ENCODE results near the gene ZNF783. TPM values are rescaled to one million over a fixed set of nuclear protein-coding genes. Genes with fewer than 3 reads are reported as not detected.
"Not testable (repeated sequence)": the region's sequence is repeated elsewhere in the genome, so short reads cannot be mapped to it uniquely, and the experiment has no call there.

ZNF783 gene
- polyA plus RNA-seq, 1 donor from 2014 or later: 8.1 TPM

DNA sequence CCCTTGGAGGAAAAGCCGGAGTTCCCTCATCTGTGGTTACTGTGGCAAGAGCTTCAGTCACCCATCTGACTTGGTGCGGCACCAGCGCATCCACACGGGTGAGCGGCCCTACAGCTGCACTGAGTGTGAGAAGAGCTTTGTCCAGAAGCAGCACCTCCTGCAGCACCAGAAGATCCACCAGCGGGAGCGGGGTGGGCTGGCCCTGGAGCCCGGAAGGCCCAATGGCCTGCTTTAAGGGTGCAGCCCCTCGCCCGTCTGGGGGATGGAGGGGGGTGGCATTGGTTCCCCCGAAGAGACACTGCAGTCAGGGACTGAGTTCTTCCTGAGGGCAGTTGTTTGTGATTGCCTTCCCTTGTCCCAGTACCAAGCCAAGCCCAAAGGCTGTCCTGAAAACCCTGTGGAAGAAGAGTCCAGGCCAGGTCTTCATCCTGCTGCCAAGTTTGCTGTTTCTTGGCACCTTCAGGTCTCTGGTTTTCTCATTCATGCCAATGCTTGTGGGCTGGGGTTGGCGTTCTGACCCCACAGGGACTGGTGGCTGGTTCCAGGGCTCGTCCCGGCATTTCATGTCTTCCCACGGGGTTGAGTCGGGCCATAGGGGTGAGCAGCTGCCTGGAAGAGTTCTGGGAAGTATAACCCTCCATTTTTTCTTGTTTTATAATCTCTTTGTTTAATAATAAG, 7.7 kb upstream of the ZNF783 start:
- no peaks in the 10 kb centered on the region for H3K9me3 Mint-ChIP-seq
- no peak overlapping the region for H3K27ac Mint-ChIP-seq
- peaks cover 2% of the 10 kb centered on the region for H3K36me3 Mint-ChIP-seq
- H3K4me1 Mint-ChIP-seq: peaks cover 0 to 5% (median 0%) of the 10 kb centered on the region in 3 donors
- no peaks in the 10 kb centered on the region for H3K27me3 Mint-ChIP-seq
- no peak overlapping the region for H3K4me3 Mint-ChIP-seq

DNA sequence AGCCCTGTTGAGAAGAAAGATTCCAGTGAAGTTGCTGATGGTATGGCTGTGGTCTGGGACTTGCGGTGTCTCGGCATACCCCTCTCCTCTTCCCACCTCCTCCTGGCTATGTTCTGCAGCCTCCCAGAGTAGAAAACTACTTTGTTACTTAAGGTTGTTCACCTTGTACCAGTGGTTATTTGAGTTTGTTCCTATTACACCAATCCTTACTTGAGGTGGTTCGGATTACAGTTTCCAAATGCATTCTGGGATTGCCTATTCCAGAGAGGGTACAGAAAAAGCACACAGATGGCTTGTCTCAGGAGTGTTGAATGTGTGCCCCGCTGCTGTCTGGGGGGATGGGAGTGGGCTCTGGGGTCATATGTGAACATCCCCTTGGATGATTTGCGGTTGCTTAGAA, 6.8 kb upstream of the ZNF783 start:
- Mint-ChIP-seq H3K36me3 (peaks cover 2% of the 10 kb centered on the region), H3K4me3 (no peak overlapping the region), H3K27ac (no peak overlapping the region), H3K9me3 (no peaks in the 10 kb centered on the region), H3K27me3 (no peaks in the 10 kb centered on the region), H3K4me1 (peaks cover 0 to 5% (median 0%) of the 10 kb centered on the region in 3 donors)

DNA sequence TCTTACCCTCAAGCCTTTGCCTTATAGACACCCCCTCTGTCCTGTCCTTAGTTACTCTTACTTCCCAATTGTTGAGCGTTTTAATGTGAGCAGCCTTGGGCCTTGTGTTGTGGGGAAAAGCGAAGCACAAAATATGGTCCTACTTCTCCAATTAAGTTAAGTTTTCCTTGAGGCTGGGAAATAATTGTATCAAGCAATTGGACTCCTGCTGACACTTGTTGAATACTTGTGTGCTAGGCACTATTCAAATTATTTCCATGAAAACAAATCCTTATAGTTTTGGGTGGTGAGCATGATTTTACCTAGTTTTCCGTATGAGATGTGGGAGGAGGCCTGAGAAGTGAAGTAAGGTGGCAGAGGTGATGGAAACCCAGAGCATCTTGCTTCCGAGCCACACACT, 5.4 kb upstream of the ZNF783 start:
- H3K4me1 Mint-ChIP-seq: peaks cover 0 to 5% (median 0%) of the 10 kb centered on the region in 3 donors
- H3K36me3 Mint-ChIP-seq: peaks cover 2% of the 10 kb centered on the region
- no peak overlapping the region for H3K27ac Mint-ChIP-seq
- no peaks in the 10 kb centered on the region for H3K27me3 Mint-ChIP-seq
- H3K4me3 Mint-ChIP-seq: peak overlapping the region in 1 of 4 donors; percentile 33
- no peaks in the 10 kb centered on the region for H3K9me3 Mint-ChIP-seq

DNA sequence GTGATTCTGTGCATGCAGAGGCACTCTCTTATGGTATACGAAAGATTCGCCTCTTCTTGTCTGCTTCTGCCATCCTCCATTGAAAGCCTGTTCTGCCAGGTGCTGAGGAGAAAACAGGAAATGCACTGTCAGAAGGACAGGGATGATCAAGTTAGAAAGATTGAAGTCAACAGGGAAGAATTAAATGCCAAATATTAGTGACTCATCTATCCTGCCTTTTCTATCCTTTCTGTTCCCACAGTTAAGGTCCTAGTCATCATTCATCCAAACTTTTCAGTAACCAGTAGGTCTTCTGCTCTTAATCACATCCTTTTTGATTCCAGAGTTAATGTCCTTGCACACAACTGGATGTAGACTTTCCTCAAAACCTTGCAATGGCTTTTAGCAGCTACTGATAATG, 4.8 kb upstream of the ZNF783 start:
- H3K9me3 Mint-ChIP-seq: no peaks in the 10 kb centered on the region
- no peak overlapping the region for H3K4me3 Mint-ChIP-seq
- H3K36me3 Mint-ChIP-seq: peaks cover 2% of the 10 kb centered on the region
- peak overlapping the region in 1 of 3 donors; percentile 67 for H3K27ac Mint-ChIP-seq
- H3K27me3 Mint-ChIP-seq: no peaks in the 10 kb centered on the region
- H3K4me1 Mint-ChIP-seq: peaks cover 0 to 5% (median 0%) of the 10 kb centered on the region in 3 donors

DNA sequence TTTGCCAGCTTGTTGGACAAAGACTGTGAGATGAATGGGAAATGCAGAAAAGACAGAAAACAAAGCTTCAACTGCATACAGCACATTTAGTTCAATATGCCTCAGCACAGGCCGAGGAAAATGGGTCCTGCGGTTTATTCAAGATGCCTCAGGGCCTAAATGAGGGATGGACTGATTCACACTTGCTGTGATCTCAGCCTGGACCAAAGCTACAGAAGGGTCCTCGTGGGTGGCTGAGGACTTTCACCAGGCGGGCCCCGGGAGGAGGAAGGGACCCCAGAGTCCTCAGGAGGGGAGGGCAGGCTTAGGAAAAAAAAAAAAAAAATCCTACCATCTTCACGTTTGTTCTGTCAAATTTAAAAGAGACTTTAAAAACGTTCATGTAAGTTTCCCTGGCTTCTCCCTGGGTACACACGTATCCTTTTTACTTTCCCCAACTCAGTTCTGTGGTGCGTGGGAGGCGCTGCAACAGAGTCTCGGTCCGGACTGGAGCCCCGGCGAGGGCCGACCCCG, 624 bp upstream of the ZNF783 start:
- Mint-ChIP-seq H3K27me3 (no peaks in the 10 kb centered on the region), H3K36me3 (peaks cover 4% of the 10 kb centered on the region), H3K4me3 (peak overlapping the region; percentile 71 to 91 (median 87)), H3K9me3 (no peaks in the 10 kb centered on the region), H3K4me1 (peaks cover 11 to 17% (median 13%) of the 10 kb centered on the region in 3 donors), H3K27ac (peak overlapping the region; percentile 37 to 94 (median 90))

DNA sequence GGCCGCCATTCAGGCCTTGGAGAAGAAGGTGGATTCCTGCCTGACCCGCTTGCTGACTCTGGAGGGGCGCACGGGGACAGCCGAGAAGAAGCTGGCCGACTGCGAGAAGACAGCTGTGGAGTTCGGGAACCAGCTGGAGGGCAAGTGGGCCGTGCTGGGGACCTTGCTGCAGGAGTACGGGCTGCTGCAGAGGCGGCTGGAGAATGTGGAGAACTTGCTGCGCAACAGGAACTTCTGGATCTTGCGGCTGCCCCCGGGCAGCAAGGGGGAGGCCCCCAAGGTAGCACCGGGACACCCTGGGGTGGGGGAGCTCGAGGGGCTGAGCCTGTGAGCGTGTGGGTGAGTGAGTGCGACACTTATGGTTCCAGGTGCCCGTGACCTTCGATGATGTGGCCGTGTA, 4.5 kb downstream of the ZNF783 start:
- H3K27ac Mint-ChIP-seq: peak overlapping the region in 1 of 3 donors; percentile 17
- H3K9me3 Mint-ChIP-seq: no peaks in the 10 kb centered on the region
- H3K36me3 Mint-ChIP-seq: peaks cover 15% of the 10 kb centered on the region
- peak overlapping the region in 1 of 4 donors; percentile 55 for H3K4me3 Mint-ChIP-seq
- no peaks in the 10 kb centered on the region for H3K27me3 Mint-ChIP-seq
- H3K4me1 Mint-ChIP-seq: peaks cover 12 to 17% (median 13%) of the 10 kb centered on the region in 3 donors

DNA sequence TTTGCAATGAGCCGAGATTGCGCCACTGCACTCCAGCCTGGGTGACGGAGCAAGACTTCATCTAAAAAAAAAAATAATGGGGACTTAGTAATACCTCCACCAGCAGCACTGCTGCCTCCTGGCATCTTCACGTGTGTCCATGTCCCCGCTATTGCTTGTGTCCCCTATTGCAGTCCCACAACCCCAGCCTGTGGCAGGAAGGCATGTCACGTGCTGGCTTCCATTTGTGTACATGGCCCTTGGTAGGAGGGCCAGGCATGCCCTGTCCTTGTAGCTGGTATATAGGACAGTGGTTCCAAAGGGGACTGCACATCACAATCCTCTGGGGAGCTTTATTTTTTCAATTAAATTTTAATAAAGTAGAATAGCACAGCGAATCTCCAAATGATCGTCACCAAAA, 5.7 kb downstream of the ZNF783 start:
- no peaks in the 10 kb centered on the region for H3K27me3 Mint-ChIP-seq
- H3K4me1 Mint-ChIP-seq: peaks cover 12 to 14% (median 14%) of the 10 kb centered on the region in 3 donors
- H3K27ac Mint-ChIP-seq: no peak overlapping the region
- peaks cover 16% of the 10 kb centered on the region for H3K36me3 Mint-ChIP-seq
- H3K4me3 Mint-ChIP-seq: no peak overlapping the region
- no peaks in the 10 kb centered on the region for H3K9me3 Mint-ChIP-seq

DNA sequence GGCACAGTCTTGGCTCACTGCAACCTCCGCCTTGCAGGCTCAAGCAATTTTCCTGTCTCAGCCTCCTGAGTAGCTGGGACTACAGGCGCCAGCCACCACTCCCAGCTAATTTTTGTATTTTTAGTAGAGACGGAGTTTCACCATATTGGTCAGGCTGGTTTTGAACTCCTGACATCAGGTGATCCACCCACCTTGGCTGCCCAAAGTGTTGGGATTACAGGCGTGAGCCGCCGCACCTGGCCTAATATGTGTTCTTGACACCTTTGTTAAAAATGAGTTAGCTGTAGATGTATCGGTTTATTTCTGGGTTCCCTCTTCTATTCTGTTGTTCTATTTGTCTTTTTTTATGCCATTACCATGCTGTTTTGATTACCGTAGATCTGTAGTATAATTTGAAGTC, 12.4 kb downstream of the ZNF783 start:
- H3K36me3 Mint-ChIP-seq: peaks cover 11% of the 10 kb centered on the region
- H3K27me3 Mint-ChIP-seq, H3K9me3 Mint-ChIP-seq, H3K4me1 Mint-ChIP-seq, H3K4me3 Mint-ChIP-seq: not testable (repeated sequence)
- H3K27ac Mint-ChIP-seq: peak overlapping the region in 1 of 3 donors; percentile 51

DNA sequence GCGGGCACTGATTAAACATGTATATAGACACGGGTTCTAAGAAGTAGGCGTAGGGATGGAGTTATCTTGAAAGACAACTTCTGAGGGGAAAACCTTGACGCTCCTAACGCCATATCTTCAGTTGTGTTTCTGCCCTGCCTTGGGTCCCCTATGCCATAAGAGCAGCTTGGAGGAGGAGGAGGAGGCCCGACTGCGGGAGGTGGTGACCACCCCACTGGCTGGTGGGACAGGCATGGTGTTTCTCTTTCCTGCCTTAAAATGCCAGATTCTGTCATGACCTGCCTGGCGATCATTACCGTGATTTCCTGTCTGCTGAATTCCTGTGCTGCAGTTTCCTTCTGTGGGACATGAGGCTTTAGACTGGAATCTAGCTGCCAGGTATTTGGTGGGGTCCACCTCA, 15.9 kb downstream of the ZNF783 start:
- Mint-ChIP-seq H3K27me3 (no peaks in the 10 kb centered on the region), H3K4me3 (no peak overlapping the region), H3K27ac (no peak overlapping the region)

DNA sequence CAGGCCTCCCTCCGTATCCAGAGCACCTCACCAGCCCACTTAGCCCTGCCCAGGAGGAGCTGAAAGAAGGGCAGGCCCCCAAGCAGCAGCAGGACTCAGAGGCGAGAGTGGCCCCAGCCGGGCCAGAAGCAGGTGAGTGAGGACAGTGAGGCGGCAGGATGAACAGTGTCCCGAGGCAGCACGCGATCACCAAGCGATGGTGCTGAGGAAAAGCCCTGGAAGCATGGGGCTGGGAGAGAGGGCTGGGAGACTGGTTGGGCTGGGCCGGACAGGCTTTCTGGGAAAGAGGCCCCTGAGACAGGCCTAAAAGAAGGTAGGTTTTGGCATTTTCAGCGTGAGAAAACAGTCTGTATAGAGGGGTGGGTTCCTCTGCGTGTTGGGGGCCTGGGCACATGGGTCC, 16.4 kb downstream of the ZNF783 start:
- Mint-ChIP-seq H3K4me3 (no peak overlapping the region), H3K36me3 (peaks cover 11% of the 10 kb centered on the region), H3K9me3 (peaks cover 0 to 3% (median 0%) of the 10 kb centered on the region in 3 donors), H3K4me1 (peaks cover 0 to 2% (median 2%) of the 10 kb centered on the region in 3 donors), H3K27ac (peak overlapping the region in 1 of 3 donors; percentile 23), H3K27me3 (no peaks in the 10 kb centered on the region)

More for the DNA sequence above, 15.9 kb downstream of the ZNF783 start:
- H3K4me1 Mint-ChIP-seq: peaks cover 3 to 7% (median 6%) of the 10 kb centered on the region in 3 donors
- peaks cover 15% of the 10 kb centered on the region for H3K36me3 Mint-ChIP-seq
- H3K9me3 Mint-ChIP-seq: peaks cover 0 to 3% (median 0%) of the 10 kb centered on the region in 3 donors

DNA sequence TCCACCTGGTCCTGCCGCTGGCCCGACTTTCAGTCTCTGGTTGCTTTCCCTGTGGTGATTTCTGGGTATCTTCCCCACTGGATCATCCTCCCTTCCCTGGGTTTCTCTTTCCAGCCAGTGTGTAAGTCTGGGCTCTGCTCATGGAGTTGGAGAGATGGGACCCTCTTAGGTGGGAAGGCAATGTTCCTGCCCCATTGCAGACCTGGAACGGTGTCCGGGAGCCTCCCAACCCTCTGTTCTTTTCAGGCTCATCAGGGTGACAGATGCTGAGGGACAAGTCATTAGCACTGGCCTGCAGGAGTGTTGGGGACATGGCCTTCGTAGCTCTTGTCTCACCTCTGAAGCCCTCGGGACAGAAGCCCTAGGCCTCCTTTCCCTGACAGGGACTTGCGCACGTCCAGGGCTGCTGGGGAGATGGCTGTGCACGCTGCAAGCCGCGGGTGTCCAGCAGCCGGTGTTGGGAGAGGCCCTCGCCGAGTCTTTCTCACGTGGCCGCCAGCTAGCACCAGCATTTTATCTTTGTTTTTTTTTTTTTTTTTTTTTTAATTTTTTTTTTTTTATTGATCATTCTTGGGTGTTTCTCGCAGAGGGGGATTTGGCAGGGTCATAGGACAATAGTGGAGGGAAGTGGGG, 17.2 kb downstream of the ZNF783 start:
- Mint-ChIP-seq H3K4me3 (peak overlapping the region in 1 of 4 donors; percentile 28), H3K27me3 (no peaks in the 10 kb centered on the region), H3K9me3 (peaks cover 0 to 3% (median 0%) of the 10 kb centered on the region in 3 donors), H3K4me1 (peaks cover under 1 to 5% (median 5%) of the 10 kb centered on the region in 3 donors), H3K36me3 (peaks cover 11% of the 10 kb centered on the region), H3K27ac (peak overlapping the region in 1 of 3 donors; percentile 59)

DNA sequence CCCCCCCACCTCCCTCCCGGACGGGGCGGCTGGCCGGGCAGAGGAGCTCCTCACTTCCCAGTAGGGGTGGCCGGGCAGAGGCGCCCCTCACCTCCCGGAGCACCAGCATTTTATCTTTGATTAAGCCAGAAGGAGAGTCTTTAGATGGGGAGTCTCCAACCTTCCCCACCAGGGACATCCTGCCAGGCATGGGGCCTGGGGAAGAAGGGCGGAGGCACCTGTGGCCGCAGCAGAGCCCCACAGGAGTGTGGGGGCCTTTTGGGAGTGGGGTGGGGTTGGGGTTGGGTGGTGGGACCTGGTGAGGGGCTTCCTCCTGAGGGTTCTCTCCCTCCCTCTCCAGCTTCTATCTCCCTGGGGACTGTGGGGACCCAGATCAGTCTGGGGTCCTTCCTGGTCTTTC, 18.2 kb downstream of the ZNF783 start:
- Mint-ChIP-seq H3K27me3 (no peaks in the 10 kb centered on the region), H3K9me3 (no peaks in the 10 kb centered on the region), H3K4me3 (no peak overlapping the region), H3K27ac (no peak overlapping the region), H3K36me3 (peaks cover 11% of the 10 kb centered on the region), H3K4me1 (peaks cover 4 to 11% (median 10%) of the 10 kb centered on the region in 3 donors)

DNA sequence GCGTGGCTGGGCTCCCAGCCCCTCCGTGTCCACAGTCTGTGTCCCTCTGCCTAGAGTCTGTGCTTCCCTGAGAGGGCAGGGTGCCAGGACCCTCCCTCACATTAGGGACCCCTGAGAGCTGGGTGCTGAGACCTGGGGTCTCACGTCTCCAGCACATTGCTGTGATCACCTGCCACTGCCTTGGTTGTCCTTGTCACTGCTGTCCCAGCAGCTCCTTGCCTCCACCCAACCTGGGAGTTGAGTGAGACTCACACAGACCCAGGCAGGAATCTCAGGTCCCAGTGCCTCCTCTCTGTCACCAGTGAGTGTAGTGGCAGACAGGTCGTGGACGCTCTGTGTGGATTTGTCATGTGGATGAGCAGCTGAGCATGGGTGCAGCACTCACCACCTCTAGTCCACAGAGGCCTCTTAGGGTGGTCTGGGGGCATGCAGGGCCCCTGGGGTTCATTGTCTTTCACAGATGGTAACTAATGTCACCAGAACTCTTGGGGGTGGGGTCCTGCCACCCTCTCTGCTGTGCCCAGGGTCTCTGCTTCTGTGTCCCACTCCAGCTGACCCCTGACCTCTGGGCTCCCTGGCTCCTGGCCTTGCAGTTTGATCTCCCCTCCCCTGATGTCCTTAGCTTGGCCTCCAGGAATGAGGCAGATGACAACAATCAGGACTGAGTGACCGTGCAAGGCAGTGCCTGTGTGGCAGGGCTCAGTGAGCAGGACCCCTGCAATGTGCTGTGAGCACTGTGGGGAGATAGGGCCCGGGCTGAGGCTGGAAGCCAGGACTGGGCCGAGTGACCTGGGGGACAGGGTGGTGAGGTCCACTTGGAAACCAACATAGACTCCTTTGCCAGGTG, 18.9 kb downstream of the ZNF783 start:
- Mint-ChIP-seq H3K27me3 (no peaks in the 10 kb centered on the region), H3K4me3 (peak overlapping the region in 1 of 4 donors; percentile 23), H3K27ac (no peak overlapping the region), H3K36me3 (peaks cover 11% of the 10 kb centered on the region), H3K4me1 (peaks cover 9 to 14% (median 11%) of the 10 kb centered on the region in 3 donors), H3K9me3 (no peaks in the 10 kb centered on the region)

DNA sequence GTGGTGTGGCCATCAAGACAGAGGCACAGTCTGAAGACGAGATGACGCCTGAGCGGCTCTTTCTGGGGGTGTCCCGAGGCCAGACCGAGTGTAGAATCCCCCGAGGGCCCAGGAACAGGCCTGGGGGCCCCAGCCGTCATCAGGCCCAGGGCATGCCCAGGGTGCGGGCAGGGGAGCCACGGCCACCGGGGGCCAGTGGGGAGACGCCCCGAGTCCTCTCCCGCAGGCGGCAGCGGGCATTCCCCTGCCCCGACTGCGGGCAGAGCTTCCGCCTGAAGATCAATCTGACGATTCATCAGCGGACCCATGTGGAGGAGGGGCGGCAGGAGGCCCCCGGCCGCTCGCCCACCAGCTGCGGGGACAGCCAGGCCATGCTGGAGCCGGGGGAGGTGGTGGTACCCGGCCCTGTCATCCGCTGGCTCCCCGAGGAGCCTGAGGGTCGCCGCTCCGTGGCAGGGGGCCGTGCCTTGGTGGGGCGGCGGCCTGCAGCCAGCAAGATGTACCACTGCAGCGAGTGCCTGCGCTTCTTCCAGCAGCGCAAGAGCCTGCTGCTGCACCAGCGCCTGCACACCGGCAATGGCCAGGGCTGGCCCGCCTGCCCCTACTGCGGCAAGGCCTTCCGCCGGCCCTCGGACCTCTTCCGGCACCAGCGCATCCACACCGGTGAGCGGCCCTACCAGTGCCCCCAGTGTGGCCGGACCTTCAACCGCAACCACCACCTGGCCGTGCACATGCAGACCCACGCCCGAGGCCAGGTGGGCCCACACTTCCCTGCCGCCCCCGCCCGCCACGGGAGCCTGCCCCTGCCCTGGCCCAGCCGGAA, 19.7 kb downstream of the ZNF783 start:
- H3K36me3 Mint-ChIP-seq: peaks cover 9% of the 10 kb centered on the region
- peak overlapping the region in 1 of 4 donors; percentile 23 for H3K4me3 Mint-ChIP-seq
- peaks cover 14 to 22% (median 16%) of the 10 kb centered on the region in 3 donors for H3K4me1 Mint-ChIP-seq
- H3K27ac Mint-ChIP-seq: no peak overlapping the region
- no peaks in the 10 kb centered on the region for H3K9me3 Mint-ChIP-seq
- no peaks in the 10 kb centered on the region for H3K27me3 Mint-ChIP-seq

Data from IgD-negative memory B cell (primary cell).